Measurements from ENCODE around the gene ZNF80.

DNA sequence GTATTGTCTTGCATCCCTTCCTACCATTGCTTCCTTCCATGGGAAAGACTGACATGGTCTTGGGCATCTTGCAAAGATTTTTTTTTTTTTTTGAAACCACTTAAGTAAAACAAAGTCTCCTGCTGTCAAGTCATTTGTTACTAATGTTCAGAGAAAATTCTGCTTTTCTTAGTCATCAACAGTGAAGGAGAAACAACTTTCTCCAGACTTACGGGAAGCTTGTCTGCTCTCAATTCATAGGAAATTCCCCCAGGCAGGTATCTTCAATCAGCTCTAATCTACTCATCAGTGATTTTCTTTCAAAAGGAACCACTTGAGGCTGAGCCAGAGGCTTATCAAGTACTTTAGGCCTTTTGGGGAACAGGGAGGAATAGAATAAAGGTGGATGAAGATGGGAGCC, 42.6 kb downstream of the ZNF80 start:
- TF ChIP-seq ZBTB7A (IDR thresholded peaks at IDR 0.05; ENCODE audit: low read depth) (no peak), YY1 (IDR thresholded peaks at IDR 0.05; ENCODE audit: low read depth) (no peak), TAF1 (IDR thresholded peaks at IDR 0.05; ENCODE audit: low read depth) (no peak), EP300 (IDR thresholded peaks at IDR 0.05; ENCODE audit: borderline replicate concordance) (no peak), TCF12 (IDR thresholded peaks at IDR 0.05; ENCODE audit: low read depth) (no peak), CREB1 (IDR thresholded peaks at IDR 0.05; ENCODE audit: low read depth) (no peak), TEAD4 (IDR thresholded peaks at IDR 0.05) (no peak), EGR1 (IDR thresholded peaks at IDR 0.05) (no peak), FOXM1 (IDR thresholded peaks at IDR 0.05; ENCODE audit: borderline replicate concordance, low read depth) (no peak), RAD21 (IDR thresholded peaks at IDR 0.05; ENCODE audit: low read depth) (no peak), NFIC (IDR thresholded peaks at IDR 0.05) (no peak)
- TF ChIP-seq, protein P1, sequence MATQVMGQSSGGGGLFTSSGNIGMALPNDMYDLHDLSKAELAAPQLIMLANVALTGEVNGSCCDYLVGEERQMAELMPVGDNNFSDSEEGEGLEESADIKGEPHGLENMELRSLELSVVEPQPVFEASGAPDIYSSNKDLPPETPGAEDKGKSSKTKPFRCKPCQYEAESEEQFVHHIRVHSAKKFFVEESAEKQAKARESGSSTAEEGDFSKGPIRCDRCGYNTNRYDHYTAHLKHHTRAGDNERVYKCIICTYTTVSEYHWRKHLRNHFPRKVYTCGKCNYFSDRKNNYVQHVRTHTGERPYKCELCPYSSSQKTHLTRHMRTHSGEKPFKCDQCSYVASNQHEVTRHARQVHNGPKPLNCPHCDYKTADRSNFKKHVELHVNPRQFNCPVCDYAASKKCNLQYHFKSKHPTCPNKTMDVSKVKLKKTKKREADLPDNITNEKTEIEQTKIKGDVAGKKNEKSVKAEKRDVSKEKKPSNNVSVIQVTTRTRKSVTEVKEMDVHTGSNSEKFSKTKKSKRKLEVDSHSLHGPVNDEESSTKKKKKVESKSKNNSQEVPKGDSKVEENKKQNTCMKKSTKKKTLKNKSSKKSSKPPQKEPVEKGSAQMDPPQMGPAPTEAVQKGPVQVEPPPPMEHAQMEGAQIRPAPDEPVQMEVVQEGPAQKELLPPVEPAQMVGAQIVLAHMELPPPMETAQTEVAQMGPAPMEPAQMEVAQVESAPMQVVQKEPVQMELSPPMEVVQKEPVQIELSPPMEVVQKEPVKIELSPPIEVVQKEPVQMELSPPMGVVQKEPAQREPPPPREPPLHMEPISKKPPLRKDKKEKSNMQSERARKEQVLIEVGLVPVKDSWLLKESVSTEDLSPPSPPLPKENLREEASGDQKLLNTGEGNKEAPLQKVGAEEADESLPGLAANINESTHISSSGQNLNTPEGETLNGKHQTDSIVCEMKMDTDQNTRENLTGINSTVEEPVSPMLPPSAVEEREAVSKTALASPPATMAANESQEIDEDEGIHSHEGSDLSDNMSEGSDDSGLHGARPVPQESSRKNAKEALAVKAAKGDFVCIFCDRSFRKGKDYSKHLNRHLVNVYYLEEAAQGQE (IDR thresholded peaks at IDR 0.05; ENCODE audit: low read depth): no peak
- TF ChIP-seq, protein P2, sequence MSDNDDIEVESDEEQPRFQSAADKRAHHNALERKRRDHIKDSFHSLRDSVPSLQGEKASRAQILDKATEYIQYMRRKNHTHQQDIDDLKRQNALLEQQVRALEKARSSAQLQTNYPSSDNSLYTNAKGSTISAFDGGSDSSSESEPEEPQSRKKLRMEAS (IDR thresholded peaks at IDR 0.05): no peak
- TF ChIP-seq, protein P3, sequence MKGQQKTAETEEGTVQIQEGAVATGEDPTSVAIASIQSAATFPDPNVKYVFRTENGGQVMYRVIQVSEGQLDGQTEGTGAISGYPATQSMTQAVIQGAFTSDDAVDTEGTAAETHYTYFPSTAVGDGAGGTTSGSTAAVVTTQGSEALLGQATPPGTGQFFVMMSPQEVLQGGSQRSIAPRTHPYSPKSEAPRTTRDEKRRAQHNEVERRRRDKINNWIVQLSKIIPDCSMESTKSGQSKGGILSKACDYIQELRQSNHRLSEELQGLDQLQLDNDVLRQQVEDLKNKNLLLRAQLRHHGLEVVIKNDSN (IDR thresholded peaks at IDR 0.05): no peak
